CD8-positive, alpha-beta memory T cell (primary cell): Measurements from ENCODE around the gene KCNE4. TPM values are rescaled to one million over a fixed set of nuclear protein-coding genes. Genes with fewer than 3 reads are reported as not detected.

Experiments
- CTCF ChIA-PET: fragments of 350-600 bp; sonication (Branson Sonifier 250); formaldehyde crosslinking; loops from one replicate; lab custom pipeline; 2021; ENCODE audit warnings: antibody characterized with exemption; lab: Charles Lee
- POLR2A ChIA-PET: fragments of 350-600 bp; sonication (Branson Sonifier 250); formaldehyde crosslinking; loops from one replicate; lab custom pipeline; 2021; ENCODE audit warnings: antibody characterized with exemption; lab: Charles Lee
- DNase-seq, 5 donors: peaks; one replicate each; pipeline versions ENCODE4 v3.0.0 to v3.0.0-alpha.2; 2020 to 2022; ENCODE audit warnings: mixed read lengths in 1 of 5
- H3K27ac ChIP-seq: one replicate; pipeline ENCODE4 v1.7.0; 2013; ENCODE audit warnings: low read depth, mild to moderate bottlenecking, low read length, moderate library complexity
- H3K27me3 ChIP-seq: 2 replicates; pipeline ENCODE4 v1.7.0; 2013; ENCODE audit warnings: low read length, mild to moderate bottlenecking; ENCODE audit not compliant: insufficient read depth, poor library complexity, severe bottlenecking
- H3K36me3 ChIP-seq: 2 replicates; pipeline ENCODE4 v1.7.0; 2013; ENCODE audit warnings: mild to moderate bottlenecking, low read length, moderate library complexity; ENCODE audit not compliant: insufficient read depth
- H3K4me1 ChIP-seq: 2 replicates; pipeline ENCODE4 v1.7.0; 2013; ENCODE audit warnings: mild to moderate bottlenecking, low read length, moderate library complexity; ENCODE audit not compliant: insufficient read depth
- H3K4me3 ChIP-seq: 2 replicates; pipeline ENCODE4 v1.7.0; 2013; ENCODE audit warnings: mild to moderate bottlenecking, low read length
- H3K9me3 ChIP-seq: 2 replicates; pipeline ENCODE4 v1.7.0; 2013; ENCODE audit warnings: mild to moderate bottlenecking, low read length
- H3K27ac Mint-ChIP-seq, 8 donors: one replicate each; pipeline ENCODE4 v1.8.0; 2020 to 2021; ENCODE audit warnings: mixed read lengths in 8 of 8, mild to moderate bottlenecking in 6 of 8, inconsistent platforms in 3 of 8, moderate library complexity in 3 of 8
- H3K27me3 Mint-ChIP-seq, 2 donors: one replicate each; pipeline ENCODE4 v1.8.0; 2020 to 2021; ENCODE audit warnings: mixed read lengths in 2 of 2, mild to moderate bottlenecking in 1 of 2, moderate library complexity in 1 of 2
- H3K36me3 Mint-ChIP-seq, 3 donors: one replicate each; pipeline ENCODE4 v1.8.0; 2020 to 2021; ENCODE audit warnings: mixed read lengths in 3 of 3, inconsistent platforms in 1 of 3, mild to moderate bottlenecking in 1 of 3
- H3K4me1 Mint-ChIP-seq, 3 donors: one replicate each; pipeline ENCODE4 v1.8.0; 2020 to 2021; ENCODE audit warnings: mixed read lengths in 3 of 3, inconsistent platforms in 1 of 3, mild to moderate bottlenecking in 1 of 3
- H3K4me3 Mint-ChIP-seq, 7 donors: one replicate each; pipeline ENCODE4 v1.8.0; 2020 to 2021; ENCODE audit warnings: mixed read lengths in 7 of 7, mild to moderate bottlenecking in 6 of 7, moderate library complexity in 4 of 7, inconsistent platforms in 2 of 7
- H3K9me3 Mint-ChIP-seq, 5 donors: one replicate each; pipeline ENCODE4 v1.8.0; 2020 to 2022; ENCODE audit warnings: mixed read lengths in 5 of 5, mild to moderate bottlenecking in 3 of 5, moderate library complexity in 2 of 5, inconsistent platforms in 1 of 5
- polyA plus RNA-seq: library from polyadenylated mRNA; unstranded; fragments of 300-500 nt; fragmentation: Illumina TruSeq; gene quantifications from one replicate; pipeline ENCODE4 v1.2.3, GENCODE V29; 2021
- total RNA-seq, 2 experiments: library from RNA; stranded (reverse); gene quantifications; one replicate each; pipeline ENCODE4 v1.2.3, GENCODE V29; 2021

KCNE4 gene
- total and polyA plus RNA-seq, 3 experiments from 2014 or later, result not detected

- no peak overlapping the region for H3K27ac Mint-ChIP-seq
- H3K27me3 Mint-ChIP-seq, result peaks cover 3 to 12% of the 10 kb centered on the region in 2 donors
- Histone ChIP-seq H3K27ac (no peak overlapping the region), H3K4me3 (no peak overlapping the region), H3K9me3 (no peaks in the 10 kb centered on the region), H3K4me1 (no peaks in the 10 kb centered on the region), H3K27me3 (no peaks in the 10 kb centered on the region), H3K36me3 (no peaks in the 10 kb centered on the region)
- H3K4me3 Mint-ChIP-seq, result no peak overlapping the region
- peaks cover 0 to 3% (median 0%) of the 10 kb centered on the region in 5 donors for H3K9me3 Mint-ChIP-seq
- H3K4me1 Mint-ChIP-seq, result no peaks in the 10 kb centered on the region
- CTCF ChIA-PET, result no interaction called here
- DNase-seq, result no peak
- POLR2A ChIA-PET, result no interaction called here
- H3K36me3 Mint-ChIP-seq, result no peaks in the 10 kb centered on the region
Measured at GRCh38 chr2:223056701-223057418, 4.9 kb downstream of the KCNE4 start.

DNA sequence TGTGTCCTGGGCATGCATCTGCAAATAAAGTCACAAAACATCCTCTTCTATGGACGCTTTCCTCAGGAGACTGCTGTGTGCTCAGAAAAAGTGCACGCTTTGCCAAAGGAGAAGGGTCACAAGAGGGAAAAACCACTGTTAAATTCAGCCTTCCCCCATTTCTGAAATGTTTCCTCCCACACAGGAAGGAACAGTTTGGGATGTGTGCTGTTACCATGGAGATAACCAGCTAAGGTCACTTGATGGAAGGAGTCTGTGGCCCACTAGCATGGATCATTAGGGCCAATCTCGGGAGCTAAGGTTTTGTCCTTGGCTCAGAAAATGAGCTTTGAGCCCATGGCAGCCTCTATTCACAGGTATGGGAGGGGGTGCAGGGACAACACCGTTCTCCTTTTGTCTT is 5.6 kb downstream of the KCNE4 start:
- Mint-ChIP-seq H3K9me3 (peaks cover 0 to 3% (median 0%) of the 10 kb centered on the region in 5 donors), H3K4me3 (no peak overlapping the region), H3K4me1 (no peaks in the 10 kb centered on the region), H3K27me3 (peaks cover 3 to 12% of the 10 kb centered on the region in 2 donors), H3K36me3 (no peaks in the 10 kb centered on the region), H3K27ac (no peak overlapping the region)
- H3K4me1 ChIP-seq, result no peaks in the 10 kb centered on the region
- no peaks in the 10 kb centered on the region for H3K36me3 ChIP-seq
- no peak overlapping the region for H3K4me3 ChIP-seq
- H3K27me3 ChIP-seq, result no peaks in the 10 kb centered on the region
- H3K9me3 ChIP-seq, result no peaks in the 10 kb centered on the region
- no peak overlapping the region for H3K27ac ChIP-seq
- ChIA-PET POLR2A (no interaction called here), CTCF (no interaction called here)
- DNase-seq, result no peak

DNA sequence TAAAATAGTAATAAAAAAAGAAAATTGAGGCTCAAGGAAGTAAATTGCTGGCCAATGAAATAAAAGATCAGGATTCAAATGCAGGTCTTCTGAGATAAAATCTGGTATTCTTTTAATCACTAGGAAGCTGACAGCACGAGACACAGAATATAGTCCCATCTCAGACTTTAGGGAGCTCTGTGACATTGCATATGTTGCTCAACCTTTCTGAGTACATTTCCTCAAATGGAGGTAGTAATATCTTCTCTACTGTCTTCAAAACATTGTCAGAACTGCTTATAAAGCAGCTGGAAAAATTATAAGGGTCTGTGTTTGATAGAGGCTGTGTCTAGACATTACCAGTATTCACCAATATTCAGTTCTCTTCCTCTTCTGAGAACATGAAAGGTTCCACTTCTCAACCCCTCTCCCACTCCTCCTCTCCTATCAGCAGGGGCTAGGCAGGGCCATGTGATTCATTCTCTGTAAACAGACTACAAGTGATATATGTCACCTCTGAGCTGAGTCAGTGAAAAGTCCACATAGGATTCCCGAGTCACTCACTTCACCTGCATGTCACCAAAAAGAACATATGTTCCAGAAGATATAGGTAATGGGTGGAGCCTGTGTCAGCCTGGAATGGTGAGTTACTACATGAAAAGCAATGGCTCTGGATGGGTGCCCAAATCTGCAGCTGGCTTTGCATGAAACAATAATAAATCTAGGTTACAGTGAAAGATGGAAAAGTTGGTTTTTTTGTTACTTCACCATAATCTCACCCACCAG is 7.1 kb downstream of the KCNE4 start:
- ChIA-PET CTCF (no interaction called here), POLR2A (no interaction called here)
- peaks cover 3 to 12% of the 10 kb centered on the region in 2 donors for H3K27me3 Mint-ChIP-seq
- H3K27ac Mint-ChIP-seq, result no peak overlapping the region
- Histone ChIP-seq H3K4me3 (no peak overlapping the region), H3K9me3 (no peaks in the 10 kb centered on the region), H3K36me3 (no peaks in the 10 kb centered on the region), H3K27ac (no peak overlapping the region), H3K4me1 (no peaks in the 10 kb centered on the region), H3K27me3 (no peaks in the 10 kb centered on the region)
- no peaks in the 10 kb centered on the region for H3K36me3 Mint-ChIP-seq
- H3K4me1 Mint-ChIP-seq, result no peaks in the 10 kb centered on the region
- H3K4me3 Mint-ChIP-seq, result no peak overlapping the region
- no peak for DNase-seq
- peaks cover 0 to 3% (median 0%) of the 10 kb centered on the region in 5 donors for H3K9me3 Mint-ChIP-seq

DNA sequence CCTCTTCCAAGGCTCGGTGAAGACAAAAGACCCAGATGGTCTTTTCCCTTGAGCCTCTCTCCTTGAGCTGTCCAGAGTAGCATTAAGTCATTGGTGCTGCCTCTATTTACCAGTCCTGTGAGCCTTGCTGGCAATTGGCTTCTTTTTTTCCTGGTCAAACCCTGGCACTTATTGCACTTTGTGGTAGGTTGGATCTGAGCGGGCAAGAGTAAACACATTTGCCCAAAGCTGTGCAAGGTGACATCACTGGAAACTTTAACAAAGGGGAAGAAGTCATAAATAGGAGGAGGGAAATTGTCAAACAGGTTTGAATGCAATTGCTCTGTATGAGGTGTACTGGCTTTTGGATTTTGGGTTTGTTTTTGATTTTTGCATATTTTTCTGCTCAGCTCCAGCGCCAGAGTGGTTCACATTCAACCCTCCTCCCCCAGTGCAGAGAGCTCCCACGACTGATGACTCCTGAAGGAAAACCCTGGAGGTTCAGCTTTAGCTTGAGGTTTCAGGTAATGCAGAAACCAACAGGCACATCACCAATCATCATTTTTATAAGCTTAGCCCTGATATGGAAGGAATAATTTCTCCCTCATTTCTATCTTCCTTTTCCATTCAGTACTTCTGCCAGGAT is 8.3 kb downstream of the KCNE4 start:
- Mint-ChIP-seq H3K4me3 (no peak overlapping the region), H3K36me3 (no peaks in the 10 kb centered on the region)
- POLR2A ChIA-PET, result no interaction called here

GRCh38 chr2:223062396-223062795 is 10.4 kb downstream of the KCNE4 start:
- Histone ChIP-seq H3K9me3 (no peaks in the 10 kb centered on the region), H3K27ac (no peak overlapping the region), H3K4me1 (no peaks in the 10 kb centered on the region), H3K36me3 (no peaks in the 10 kb centered on the region), H3K4me3 (no peak overlapping the region), H3K27me3 (no peaks in the 10 kb centered on the region)
- ChIA-PET POLR2A (no interaction called here), CTCF (no interaction called here)
- Mint-ChIP-seq H3K36me3 (no peaks in the 10 kb centered on the region), H3K27me3 (peaks cover 0 to 11% of the 10 kb centered on the region in 2 donors), H3K27ac (no peak overlapping the region), H3K4me1 (no peaks in the 10 kb centered on the region), H3K4me3 (no peak overlapping the region), H3K9me3 (peaks cover 0 to 3% (median 0%) of the 10 kb centered on the region in 5 donors)
- DNase-seq, result no peak

More for the DNA sequence above, 8.3 kb downstream of the KCNE4 start:
- Histone ChIP-seq H3K4me3 (no peak overlapping the region), H3K9me3 (no peaks in the 10 kb centered on the region), H3K4me1 (no peaks in the 10 kb centered on the region), H3K27me3 (no peaks in the 10 kb centered on the region), H3K36me3 (no peaks in the 10 kb centered on the region), H3K27ac (no peak overlapping the region)
- Mint-ChIP-seq H3K27me3 (peaks cover 3 to 11% of the 10 kb centered on the region in 2 donors), H3K4me1 (no peaks in the 10 kb centered on the region), H3K27ac (no peak overlapping the region), H3K9me3 (peaks cover 0 to 3% (median 0%) of the 10 kb centered on the region in 5 donors)
- no peak for DNase-seq
- CTCF ChIA-PET, result no interaction called here

GRCh38 chr2:223065107-223065506 is 13.1 kb downstream of the KCNE4 start:
- POLR2A ChIA-PET, result no interaction called here

DNA sequence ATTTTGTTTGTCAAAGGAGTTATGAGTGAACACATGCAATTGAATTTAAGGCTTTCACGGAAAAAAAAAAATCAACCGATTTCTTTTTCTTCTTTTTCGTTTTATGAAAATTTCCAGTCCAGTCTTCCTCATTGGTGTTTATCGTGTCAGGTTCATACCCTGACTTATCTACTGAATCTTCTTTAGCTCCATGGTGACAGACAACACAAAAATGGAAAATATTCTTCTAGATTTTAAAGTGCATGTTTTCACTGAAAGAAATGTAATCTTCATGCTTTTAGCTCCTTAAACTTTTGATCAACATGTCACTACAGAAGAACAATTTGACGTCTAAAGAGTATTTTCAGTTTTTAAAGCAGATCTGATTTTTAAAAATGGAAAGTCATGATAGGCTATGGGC is 14.7 kb downstream of the KCNE4 start:
- CTCF ChIA-PET, result no interaction called here
- Histone ChIP-seq H3K4me3 (no peak overlapping the region), H3K9me3 (no peaks in the 10 kb centered on the region), H3K27me3 (no peaks in the 10 kb centered on the region), H3K4me1 (no peaks in the 10 kb centered on the region), H3K36me3 (no peaks in the 10 kb centered on the region), H3K27ac (no peak overlapping the region)
- Mint-ChIP-seq H3K27ac (no peak overlapping the region), H3K4me3 (no peak overlapping the region), H3K27me3 (peaks cover 0 to 2% of the 10 kb centered on the region in 2 donors), H3K4me1 (no peaks in the 10 kb centered on the region), H3K36me3 (no peaks in the 10 kb centered on the region), H3K9me3 (peaks cover 0 to 1% (median 0%) of the 10 kb centered on the region in 5 donors)
- POLR2A ChIA-PET, result no interaction called here
- no peak for DNase-seq

More at GRCh38 chr2:223065107-223065506, 13.1 kb downstream of the KCNE4 start:
- no peaks in the 10 kb centered on the region for H3K36me3 ChIP-seq
- no peak overlapping the region for H3K27ac ChIP-seq
- no peaks in the 10 kb centered on the region for H3K36me3 Mint-ChIP-seq
- no peaks in the 10 kb centered on the region for H3K4me1 ChIP-seq
- no peak overlapping the region for H3K27ac Mint-ChIP-seq
- H3K9me3 Mint-ChIP-seq, result peaks cover 0 to 3% (median 0%) of the 10 kb centered on the region in 5 donors
- no peak overlapping the region for H3K4me3 ChIP-seq
- H3K27me3 Mint-ChIP-seq, result peaks cover 0 to 6% of the 10 kb centered on the region in 2 donors
- no peak overlapping the region for H3K4me3 Mint-ChIP-seq
- CTCF ChIA-PET, result no interaction called here
- no peaks in the 10 kb centered on the region for H3K27me3 ChIP-seq
- no peaks in the 10 kb centered on the region for H3K9me3 ChIP-seq
- H3K4me1 Mint-ChIP-seq, result no peaks in the 10 kb centered on the region
- DNase-seq, result no peak

GRCh38 chr2:223068071-223068470 is 16.1 kb downstream of the KCNE4 start:
- H3K27ac Mint-ChIP-seq, result no peak overlapping the region
- ChIA-PET POLR2A (no interaction called here), CTCF (no interaction called here)
- H3K27ac ChIP-seq, result no peak overlapping the region
- H3K36me3 ChIP-seq, result no peaks in the 10 kb centered on the region
- no peaks in the 10 kb centered on the region for H3K9me3 ChIP-seq
- no peaks in the 10 kb centered on the region for H3K4me1 Mint-ChIP-seq
- no peak for DNase-seq
- H3K27me3 Mint-ChIP-seq, result no peaks in the 10 kb centered on the region
- no peak overlapping the region for H3K4me3 Mint-ChIP-seq
- no peaks in the 10 kb centered on the region for H3K27me3 ChIP-seq
- no peaks in the 10 kb centered on the region for H3K36me3 Mint-ChIP-seq
- H3K4me3 ChIP-seq, result no peak overlapping the region
- peaks cover 0 to 4% (median 0%) of the 10 kb centered on the region in 5 donors for H3K9me3 Mint-ChIP-seq
- no peaks in the 10 kb centered on the region for H3K4me1 ChIP-seq
